Placental pericyte (primary cell): ENCODE data around the gene GALNT4. TPM values are rescaled to one million over a fixed set of nuclear protein-coding genes. Genes with fewer than 3 reads are reported as not detected.

Experiments used
- small RNA-seq: library from RNA; depleted of rRNA; stranded (forward); fragments of <200 nt; gene quantifications from one replicate; pipeline ENCODE3, GENCODE V24; 2012; ENCODE audit warnings: low replicate concordance
- total RNA-seq: library from RNA; depleted of rRNA; stranded (reverse); fragments of >200 nt; gene quantifications from 2 replicates; pipeline ENCODE4 v1.2.3, GENCODE V29; 2012

Gene GALNT4
- total RNA-seq: 7.9 and 23.3 TPM in 2 replicates

GRCh38 chr12:89524541-89525304 is at the start of gene GALNT4:
Gene GALNT4, minus strand, starts transcription at chr12:89524796. Its CDS starts 247 bp downstream, at chr12:89524549.

GRCh38 chr12:89525824-89526770 is 1.5 kb upstream of the GALNT4 start, which contains the start of gene POC1B:
Gene POC1B, minus strand, starts transcription at chr12:89526047. Its CDS starts 152 bp downstream, at chr12:89525895.

Small RNA genes within 50 kb of the gene (small RNA-seq; reads per million reads assigned to genes)
- gene AC025034.2 (not detected), gene POC1B-GALNT4 (not detected)

Other genes starting within 250 kb of the GALNT4 start
- gene DUSP6, start 172.3 kb downstream of the GALNT4 start, total RNA-seq: 170 and 424 TPM in 2 replicates
- gene POC1B, start 1.3 kb upstream of the GALNT4 start, total RNA-seq: 10.3 and 22.9 TPM in 2 replicates
- 136 and 411 TPM in 2 replicates for gene ATP2B1, start 184.0 kb upstream of the GALNT4 start, total RNA-seq